HK-2 (cell line): ENCODE data around the gene CGGBP1.
A peak's percentile ranks its signal among the peaks of the same experiment; 100 is the strongest.

Source experiments
- DNase-seq: peaks from one replicate; pipeline ENCODE4 v3.0.0-alpha.2; 2018; ENCODE audit not compliant: unreplicated experiment

The CGGBP1 gene, protein sequence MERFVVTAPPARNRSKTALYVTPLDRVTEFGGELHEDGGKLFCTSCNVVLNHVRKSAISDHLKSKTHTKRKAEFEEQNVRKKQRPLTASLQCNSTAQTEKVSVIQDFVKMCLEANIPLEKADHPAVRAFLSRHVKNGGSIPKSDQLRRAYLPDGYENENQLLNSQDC

GRCh38 chr3:88058581-88059379, at the start of gene CGGBP1, which contains the start of gene ZNF654:
CGGBP1 (minus strand) TSS chr3:88059005; CDS start chr3:88055976, 3,029 bp downstream.
ZNF654 (plus strand) TSS chr3:88059255; CDS start chr3:88059320, 65 bp downstream.
- DNase-seq: peak; percentile 97

DNA sequence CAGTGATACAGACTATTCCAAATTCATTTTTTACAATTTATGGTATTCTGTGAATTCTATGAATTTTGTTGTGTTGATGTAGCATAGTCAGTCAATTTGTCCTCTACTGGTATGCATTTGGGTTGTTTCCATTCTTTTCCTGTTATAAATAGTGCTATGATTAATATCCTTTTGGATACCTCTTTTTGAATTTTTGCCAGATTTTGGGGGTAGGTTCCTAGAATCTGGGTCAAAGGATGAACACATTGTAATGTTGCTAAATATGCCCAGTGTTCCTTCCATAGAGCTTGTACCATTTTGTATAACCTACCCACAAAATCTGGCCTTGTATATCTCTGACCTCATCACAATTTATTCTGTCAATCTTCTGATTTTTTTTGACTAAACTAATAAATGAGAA, 46.5 kb upstream of the CGGBP1 start:
- DNase-seq: no peak

- no peak for DNase-seq
Observed at GRCh38 chr3:88101142-88101541, 42.3 kb upstream of the CGGBP1 start.

DNA sequence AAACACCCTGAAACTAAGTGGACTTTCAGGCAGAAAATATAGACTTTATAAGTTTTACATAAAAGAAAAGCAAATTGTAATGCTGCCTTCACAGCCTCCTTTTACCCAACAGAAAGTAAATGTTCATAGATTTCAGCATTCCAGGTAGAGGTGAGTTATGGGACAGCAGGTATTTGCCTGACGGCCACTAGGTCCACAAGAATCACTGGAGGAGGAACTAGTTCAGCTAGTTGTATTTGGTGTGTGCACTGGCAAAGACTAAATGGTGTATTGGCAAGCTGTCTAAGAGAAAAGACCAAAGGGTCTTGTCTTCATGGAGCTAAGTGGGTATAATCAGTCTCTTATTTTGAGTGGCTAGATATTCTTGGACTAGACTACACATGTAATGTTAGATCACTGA, 34.5 kb upstream of the CGGBP1 start:
- no peak for DNase-seq

GRCh38 chr3:88092270-88092669, 33.5 kb upstream of the CGGBP1 start:
- no peak for DNase-seq

- DNase-seq: no peak
Observed at GRCh38 chr3:88090681-88091080, 31.9 kb upstream of the CGGBP1 start.

- DNase-seq: no peak
Observed at GRCh38 chr3:88084097-88084501, 25.3 kb upstream of the CGGBP1 start.

- DNase-seq: no peak
Observed at GRCh38 chr3:88082854-88083253, 24.0 kb upstream of the CGGBP1 start.

DNA sequence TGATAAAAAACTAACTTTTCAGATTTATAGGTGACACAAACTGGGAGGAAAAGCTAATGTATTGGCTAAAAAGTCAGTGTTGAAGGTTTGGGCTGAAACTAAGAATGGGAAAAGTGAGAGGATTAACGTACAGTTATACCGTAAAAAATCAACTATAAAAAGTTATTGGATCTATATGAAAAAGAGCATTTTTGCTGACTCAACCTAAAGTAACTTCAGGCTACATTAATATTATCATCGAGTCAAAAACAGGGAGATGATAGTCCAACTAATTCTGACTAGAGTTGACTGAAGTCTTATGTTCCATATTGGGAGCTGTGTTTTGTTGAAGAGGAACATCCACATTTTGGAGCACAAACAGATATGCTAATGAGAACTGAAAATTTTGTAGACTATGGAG, 20.1 kb upstream of the CGGBP1 start:
- no peak for DNase-seq

GRCh38 chr3:88076712-88077111, 17.9 kb upstream of the CGGBP1 start:
- DNase-seq: no peak

GRCh38 chr3:88075497-88075896, 16.7 kb upstream of the CGGBP1 start:
- no peak for DNase-seq

GRCh38 chr3:88075072-88075471, 16.3 kb upstream of the CGGBP1 start:
- DNase-seq: no peak

DNA sequence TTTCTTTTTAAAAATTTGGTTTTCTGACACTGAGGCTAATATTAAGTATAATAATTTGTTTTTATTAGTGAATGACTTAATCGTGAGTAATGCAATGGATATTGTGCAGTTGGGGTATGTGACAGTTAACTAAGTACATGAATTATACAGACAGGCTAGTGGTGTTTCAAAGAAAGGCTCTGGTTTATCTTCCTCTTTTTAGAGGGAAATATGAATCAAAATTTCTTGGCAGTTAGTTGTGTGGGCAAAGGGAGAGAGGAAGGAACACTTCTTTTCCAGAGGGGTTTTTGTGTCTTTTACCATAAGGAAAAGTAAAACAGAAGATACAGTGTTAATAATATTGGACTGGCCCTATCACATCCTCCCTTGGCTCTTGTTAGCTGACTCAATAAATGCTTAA, 2.9 kb upstream of the CGGBP1 start:
- no peak for DNase-seq

DNA sequence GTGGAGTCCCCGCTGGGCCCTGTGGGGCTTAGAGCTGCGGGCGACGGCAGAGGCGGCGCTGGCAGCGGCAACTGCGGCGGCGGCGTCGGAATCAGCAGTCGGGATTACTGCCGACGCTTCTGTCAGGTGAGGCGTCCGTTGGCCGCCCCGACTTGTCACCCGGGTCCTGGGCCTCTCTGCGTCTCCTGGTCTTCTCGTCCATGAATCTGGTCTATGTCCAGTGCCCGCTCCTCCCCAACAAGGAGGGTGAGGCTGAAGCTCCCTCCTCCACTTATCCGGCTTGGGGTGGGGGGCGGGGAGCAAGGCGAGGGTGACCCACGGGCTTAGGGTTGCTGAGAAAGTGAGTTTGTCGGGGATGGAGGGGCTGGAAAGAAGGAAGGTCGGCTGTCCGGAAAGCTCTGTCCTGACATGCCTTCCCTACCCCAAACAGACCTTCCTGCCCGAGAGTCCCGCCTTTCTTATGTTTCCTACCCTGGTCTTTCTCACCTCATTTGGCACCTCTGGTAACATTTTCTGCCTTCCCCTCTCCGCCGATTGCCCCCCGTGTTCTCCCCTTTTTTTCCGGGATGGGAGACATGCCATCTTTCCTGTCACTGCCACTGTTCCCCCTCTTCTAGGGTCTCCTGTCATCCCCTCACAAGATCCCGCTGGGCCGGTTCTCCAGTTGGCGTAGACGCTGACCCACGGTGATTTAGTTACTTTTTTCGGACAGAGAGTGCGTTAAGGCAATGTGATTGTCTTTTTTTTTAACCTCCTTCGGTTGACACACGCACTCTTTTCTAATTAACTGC, 770 bp upstream of the CGGBP1 start:
- no peak for DNase-seq

GRCh38 chr3:88058306-88058580, 562 bp downstream of the CGGBP1 start:
- DNase-seq: no peak

DNA sequence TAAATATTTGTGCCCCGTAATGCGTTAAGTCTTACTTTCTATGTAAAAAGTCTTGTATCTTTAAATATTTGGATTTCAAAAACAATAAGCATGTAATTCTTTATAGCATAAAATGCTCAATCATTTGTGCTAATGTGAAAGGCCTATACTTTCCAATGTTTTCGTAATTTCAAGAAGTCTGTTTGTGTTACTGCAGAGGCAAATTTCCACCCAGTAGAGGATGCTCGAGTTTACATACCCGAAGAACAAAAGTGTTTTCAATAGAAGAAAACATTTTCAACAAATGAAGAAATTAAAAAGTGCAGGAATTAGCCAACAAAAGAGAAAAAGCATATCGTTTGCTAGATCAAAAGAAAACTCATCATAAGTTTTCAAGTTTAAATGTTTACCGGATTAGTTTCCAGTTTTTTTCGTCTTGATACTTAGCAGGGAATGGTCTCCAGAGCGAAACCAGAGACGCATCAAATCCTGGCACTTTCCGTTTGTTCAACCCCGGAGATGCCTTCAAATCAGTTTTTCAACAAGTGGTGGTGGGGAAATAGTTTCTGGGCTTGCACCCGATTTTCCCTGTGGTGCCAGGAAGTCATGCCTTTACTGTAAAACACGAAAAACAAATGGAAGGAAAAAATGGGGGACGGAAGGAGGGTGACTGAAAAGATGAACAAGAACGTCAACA, 1.0 kb downstream of the CGGBP1 start:
- DNase-seq: no peak

DNA sequence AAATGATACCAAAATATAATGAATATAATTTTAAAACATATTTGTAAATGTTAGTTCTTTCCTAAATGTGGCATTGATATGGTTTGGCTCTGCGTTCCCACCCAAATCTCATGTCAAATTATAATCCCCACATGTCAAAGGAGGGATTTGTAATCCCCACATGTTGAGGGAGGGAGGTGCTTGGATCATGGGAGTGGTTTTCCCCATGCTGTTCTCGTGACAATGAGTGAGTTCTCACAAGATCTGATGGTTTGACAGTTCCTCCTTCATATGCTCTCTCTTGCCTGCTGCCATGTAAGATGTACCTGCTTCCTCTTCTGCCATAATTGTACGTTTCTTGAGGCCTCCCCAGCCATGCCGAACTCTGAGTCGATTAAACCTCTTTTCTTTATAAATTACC, 12.0 kb downstream of the CGGBP1 start:
- no peak for DNase-seq

GRCh38 chr3:88044411-88044810, 14.4 kb downstream of the CGGBP1 start:
- DNase-seq: no peak

DNA sequence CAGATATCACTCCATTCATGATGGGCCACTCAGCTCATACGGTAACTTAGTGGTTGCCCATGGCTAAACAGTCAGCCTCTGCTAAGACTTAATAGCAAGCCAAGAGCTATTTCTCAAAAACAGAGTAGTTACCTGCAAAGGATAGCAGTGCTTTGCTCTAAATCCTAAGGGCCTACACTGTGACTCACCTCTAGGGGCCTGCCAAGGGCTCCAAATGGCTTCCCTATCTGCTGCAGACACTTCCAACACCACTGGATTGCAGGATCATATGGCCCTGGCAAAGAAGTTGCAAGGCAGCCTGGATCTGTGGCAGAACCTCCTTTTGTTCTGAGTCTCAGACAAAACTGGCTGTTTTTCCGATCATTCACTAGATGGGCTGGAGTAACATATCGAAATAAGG, 17.8 kb downstream of the CGGBP1 start:
- no peak for DNase-seq

DNA sequence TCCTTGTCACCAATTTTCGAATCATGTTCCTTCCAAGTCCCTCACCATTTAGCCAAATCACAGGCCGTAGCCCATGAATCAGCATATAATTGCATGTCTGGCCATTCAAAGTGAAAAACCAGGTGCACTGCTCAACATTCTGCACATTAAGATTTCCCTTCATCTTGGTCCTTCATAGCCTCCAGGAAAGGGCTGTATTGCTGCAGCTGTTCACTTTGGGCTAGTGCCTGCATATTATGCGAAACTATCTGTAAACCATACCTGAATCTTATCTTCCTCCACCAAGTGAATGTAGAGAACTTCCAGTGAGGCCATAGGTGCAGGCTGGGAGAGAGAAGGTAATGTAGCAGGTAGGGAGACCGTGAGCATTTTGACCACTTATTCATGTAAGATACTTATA, 18.3 kb downstream of the CGGBP1 start:
- DNase-seq: no peak

GRCh38 chr3:88038566-88038965, 20.2 kb downstream of the CGGBP1 start:
- no peak for DNase-seq

DNA sequence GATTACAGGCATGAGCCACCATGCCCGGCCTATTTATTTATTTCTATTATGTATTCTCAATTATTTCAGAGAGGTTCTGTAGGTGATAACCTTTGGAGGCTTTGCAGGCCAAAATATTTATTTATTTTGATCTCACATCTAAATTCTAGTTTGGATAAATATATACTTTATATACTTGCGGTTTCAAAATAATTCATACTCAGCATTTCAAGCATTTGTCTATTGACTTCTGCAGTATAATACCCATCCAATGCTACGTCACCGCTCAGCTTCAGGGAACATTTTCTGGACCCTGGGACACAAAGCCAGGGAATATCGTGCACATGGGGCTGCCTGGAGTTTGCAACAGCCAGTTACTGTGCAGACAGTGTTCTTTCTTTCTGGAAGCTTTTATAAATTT, 22.6 kb downstream of the CGGBP1 start:
- DNase-seq: no peak
